ENCODE results near the gene NECAP2. TPM values are rescaled to one million over a fixed set of nuclear protein-coding genes. Genes with fewer than 3 reads are reported as not detected.

Gene NECAP2
- total and polyA plus RNA-seq, 8 donors, result 25.5 to 78.1 (median 39.9) TPM

Other genes with a start within 250 kb of the NECAP2 start
- gene ARHGEF19, start 228.1 kb upstream of the NECAP2 start, total RNA-seq, result 10 to 100 TPM in 2 of 5 donors, 1 to 10 TPM in 3; 3.5 to 17.4 (median 8.1) TPM
- gene ARHGEF19, start 228.1 kb upstream of the NECAP2 start, polyA plus RNA-seq, result 10 to 100 TPM in 1 of 3 donors, 1 to 10 TPM in 2; 9.5 to 20.1 (median 9.5) TPM
- 10 to 100 TPM in 1 of 5 donors, 1 to 10 TPM in 2, under 1 TPM in 1, not detected in 1; 0.45 to 18.8 (median 2.7) TPM for gene CPLANE2, start 203.5 kb upstream of the NECAP2 start, total RNA-seq
- gene CPLANE2, start 203.5 kb upstream of the NECAP2 start, polyA plus RNA-seq, result 1 to 10 TPM; 1.8 to 3.4 (median 2.3) TPM
- 10 to 100 TPM; 11.1 to 35.4 (median 18.7) TPM for gene FBXO42, start 88.2 kb upstream of the NECAP2 start, total RNA-seq
- gene FBXO42, start 88.2 kb upstream of the NECAP2 start, polyA plus RNA-seq, result 1 to 10 TPM; 4.3 to 9.7 (median 6.9) TPM
- gene SZRD1, start 73.5 kb upstream of the NECAP2 start, total RNA-seq, result 10 to 100 TPM; 15.8 to 86.6 (median 44.3) TPM
- 10 to 100 TPM; 41.9 to 66.9 (median 57.1) TPM for gene SZRD1, start 73.5 kb upstream of the NECAP2 start, polyA plus RNA-seq
- not detected for gene SPATA21, start 3.3 kb upstream of the NECAP2 start, total RNA-seq
- gene SPATA21, start 3.3 kb upstream of the NECAP2 start, polyA plus RNA-seq, result under 1 TPM; 0.25 to 0.31 (median 0.30) TPM
- gene RNU1-1, start 73.6 kb downstream of the NECAP2 start, total RNA-seq, result 1,000 to 10,000 TPM in 1 of 5 donors, under 1 TPM in 4; under 0.01 to 9,966 (median under 0.01) TPM
- gene RNU1-1, start 73.6 kb downstream of the NECAP2 start, polyA plus RNA-seq, result not detected
- gene NBPF1, start 172.8 kb downstream of the NECAP2 start, total RNA-seq, result 10 to 100 TPM; 19.2 to 66.6 (median 35.6) TPM
- 1 to 10 TPM; 3.3 to 8.8 (median 7.5) TPM for gene NBPF1, start 172.8 kb downstream of the NECAP2 start, polyA plus RNA-seq
- 1,000 to 10,000 TPM in 1 of 5 donors, under 1 TPM in 4; under 0.01 to 9,966 (median under 0.01) TPM for gene RNU1-3, start 226.2 kb downstream of the NECAP2 start, total RNA-seq
- gene RNU1-3, start 226.2 kb downstream of the NECAP2 start, polyA plus RNA-seq, result not detected

Measured in stomach (tissue), 8 donors.